Kidney glomerular epithelial cell (primary cell): Measurements from ENCODE around the gene CABCOCO1.

Source experiments
- DNase-seq: peaks from one replicate; lab custom pipeline; 2025; lab: John Stamatoyannopoulos, UW

Gene CABCOCO1, protein sequence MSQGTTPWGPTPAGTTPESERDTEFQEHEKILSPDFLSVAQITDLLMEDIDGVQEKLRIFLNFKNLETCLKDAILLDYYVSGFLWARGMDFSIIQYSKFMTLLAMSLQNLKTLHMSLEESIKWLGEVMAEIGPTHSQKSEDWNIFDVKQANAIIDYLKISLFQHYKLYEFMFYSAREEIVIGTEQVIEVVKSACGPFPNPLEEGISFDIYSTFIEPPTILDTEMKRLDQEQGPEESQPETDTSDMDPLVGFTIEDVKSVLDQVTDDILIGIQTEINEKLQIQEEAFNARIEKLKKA

DNA sequence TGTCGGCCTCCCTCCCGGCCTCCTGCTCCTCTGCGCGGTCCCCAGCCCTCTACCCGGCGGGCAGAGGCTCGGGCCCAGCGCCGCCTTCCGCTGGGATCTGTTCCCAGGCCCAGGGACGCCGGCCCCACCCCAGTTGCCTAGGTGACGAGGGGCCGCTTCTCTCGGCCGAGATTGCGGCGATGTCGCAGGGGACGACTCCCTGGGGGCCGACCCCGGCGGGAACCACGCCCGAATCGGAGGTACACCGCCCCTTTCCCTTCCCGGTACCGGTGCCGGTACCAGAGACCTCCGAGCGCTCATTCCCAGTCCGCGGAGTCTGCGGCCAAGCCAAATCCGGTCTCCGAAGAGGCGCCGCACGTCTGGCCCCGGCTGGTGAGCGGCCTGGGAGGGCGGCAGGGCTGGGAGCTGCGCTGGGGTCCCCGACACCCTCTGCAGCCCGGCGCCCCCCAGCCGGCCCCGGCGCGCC lies at the start of gene CABCOCO1:
Gene CABCOCO1, plus strand, starts transcription at position 136 of the 466 bp plus-strand sequence. Its CDS starts 44 bp downstream, at position 180.
- peak; percentile 60 for DNase-seq

DNA sequence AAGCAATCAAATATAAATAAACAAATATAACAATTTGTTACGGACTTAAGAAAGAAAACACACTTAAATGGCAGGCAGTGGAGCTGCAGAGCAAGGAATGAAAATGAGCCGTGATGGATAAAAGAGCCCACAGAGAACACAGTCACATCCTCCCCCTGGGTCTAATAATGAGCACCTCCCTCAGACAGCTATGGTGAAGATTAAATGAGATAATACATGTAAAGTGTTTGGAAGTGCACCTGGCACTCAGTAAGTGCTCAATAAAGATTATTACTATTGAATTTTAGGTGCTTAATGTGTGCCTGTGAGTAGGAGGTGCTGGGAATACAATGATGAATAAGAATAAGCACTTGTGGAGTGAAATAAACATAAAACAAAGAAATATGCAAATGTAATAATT lies 49.1 kb upstream of the CABCOCO1 start:
- no peak for DNase-seq

DNA sequence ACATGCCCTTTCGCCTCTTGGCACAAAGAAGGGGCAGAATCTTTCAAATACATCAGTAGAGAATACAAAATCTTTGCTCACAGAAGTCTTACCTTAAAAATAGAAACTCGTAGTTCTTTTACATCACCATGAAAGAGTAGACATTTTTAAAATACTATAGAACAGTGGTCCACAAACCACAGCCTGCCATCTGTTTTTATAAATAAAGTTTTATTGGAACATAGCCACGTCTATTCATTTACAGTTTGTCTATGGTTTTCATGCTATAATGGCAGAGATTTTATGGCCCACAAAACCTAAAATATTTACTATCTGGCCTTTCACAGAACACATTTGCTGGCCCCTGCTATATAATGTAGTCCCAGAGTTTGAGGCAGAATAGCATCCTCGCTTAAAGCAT lies 46.1 kb upstream of the CABCOCO1 start:
- no peak for DNase-seq

DNA sequence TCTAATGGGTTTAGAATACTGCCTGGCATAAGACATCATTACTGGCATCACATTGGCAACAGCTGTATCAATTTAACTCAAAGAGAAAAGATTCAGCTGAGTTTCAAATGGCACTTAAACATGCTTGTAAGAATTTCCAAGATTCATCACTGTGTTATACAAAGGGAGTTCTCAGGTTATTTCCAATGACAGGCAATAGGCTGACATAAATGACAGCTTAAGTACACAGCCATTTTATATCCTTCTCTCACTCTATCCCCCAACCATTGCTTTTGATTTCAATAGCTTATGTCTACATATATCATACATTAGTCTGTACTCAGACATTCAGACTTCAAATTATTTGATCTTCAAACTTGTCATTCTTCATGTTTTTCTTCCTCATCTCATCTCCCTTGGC lies 45.5 kb upstream of the CABCOCO1 start:
- DNase-seq: no peak

DNA sequence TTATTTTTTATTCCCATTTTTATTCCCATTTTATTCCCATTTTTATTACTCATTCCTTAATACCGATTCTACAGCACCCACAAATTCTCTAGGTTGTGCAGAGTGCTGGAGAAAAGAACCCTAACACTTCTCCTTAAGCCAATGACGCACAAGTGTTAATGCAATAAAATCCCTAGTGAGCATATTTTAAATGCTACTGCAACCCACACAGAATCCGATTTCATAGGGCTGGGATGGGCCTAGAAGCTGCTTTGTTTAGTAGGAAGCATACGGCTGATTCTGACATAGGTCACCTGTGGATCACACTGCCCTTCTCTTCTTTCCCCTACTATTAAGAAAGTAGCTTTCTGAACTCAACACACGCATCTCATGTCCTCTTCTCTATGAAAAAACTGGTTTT lies 45.1 kb upstream of the CABCOCO1 start:
- no peak for DNase-seq

DNA sequence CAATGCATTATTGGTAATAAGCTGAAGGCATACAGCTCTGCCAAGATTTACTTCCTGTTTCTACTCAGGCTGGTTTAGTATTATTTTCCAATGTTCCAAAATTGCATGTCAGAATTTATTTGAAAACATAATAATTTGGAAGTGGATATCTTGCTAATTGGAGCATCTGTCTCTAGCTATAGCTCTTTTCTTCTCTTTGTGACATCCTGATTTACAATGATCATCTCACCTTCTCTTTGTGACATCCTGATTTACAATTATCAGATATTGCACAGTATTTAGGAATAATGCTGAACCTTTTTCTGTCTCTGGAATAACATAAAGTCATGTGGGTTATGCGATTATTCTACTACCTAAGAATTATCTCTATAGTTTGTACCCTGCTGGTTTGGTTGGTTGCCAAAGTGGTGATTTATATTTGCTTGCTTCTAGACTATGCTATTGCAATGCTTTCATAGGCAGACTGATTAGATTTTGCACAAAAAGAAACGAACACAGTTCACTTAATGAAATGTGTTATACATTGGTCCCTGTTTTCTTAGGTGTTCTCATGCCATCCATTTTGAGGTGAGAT lies 44.3 kb upstream of the CABCOCO1 start:
- no peak for DNase-seq

DNA sequence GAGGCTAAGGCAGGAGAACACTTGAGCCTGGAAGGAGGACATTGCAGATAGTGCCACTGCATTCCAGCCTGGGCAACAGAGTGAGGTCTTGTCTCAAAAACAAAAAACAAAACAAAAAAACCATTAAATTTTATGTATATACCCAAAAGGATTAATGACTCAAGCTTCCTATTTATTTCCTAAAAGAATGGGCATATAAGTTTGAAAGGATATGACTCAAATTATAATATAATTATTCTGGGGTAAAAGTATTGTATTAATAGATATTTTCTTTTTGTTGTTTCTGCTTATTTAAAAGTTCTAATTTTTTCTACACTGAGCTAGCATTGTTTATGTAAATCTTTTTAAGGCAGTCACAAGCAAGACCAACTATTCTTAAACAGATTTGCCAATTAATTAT lies 42.2 kb upstream of the CABCOCO1 start:
- no peak for DNase-seq

DNA sequence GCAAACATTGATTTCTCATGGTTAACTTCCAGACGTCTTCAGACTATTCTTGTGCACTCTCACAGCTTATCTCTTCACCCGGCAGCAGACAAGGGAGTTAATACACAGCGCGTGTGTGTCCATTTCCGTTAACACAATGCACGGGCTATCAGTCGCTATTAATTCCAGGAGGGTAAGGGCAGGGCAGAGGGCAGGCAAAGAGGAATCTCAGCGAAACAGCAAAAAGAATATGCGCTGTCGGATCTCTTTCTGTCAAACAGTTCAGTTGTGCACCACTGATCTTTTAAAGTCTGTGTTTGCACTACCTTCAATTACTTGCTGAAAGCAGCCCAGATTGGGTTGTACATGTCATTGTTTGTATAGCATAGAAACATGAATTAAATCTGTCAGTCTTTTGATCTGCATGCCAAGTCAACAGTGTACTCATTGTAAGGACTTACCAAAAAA lies 41.1 kb upstream of the CABCOCO1 start:
- no peak for DNase-seq

DNA sequence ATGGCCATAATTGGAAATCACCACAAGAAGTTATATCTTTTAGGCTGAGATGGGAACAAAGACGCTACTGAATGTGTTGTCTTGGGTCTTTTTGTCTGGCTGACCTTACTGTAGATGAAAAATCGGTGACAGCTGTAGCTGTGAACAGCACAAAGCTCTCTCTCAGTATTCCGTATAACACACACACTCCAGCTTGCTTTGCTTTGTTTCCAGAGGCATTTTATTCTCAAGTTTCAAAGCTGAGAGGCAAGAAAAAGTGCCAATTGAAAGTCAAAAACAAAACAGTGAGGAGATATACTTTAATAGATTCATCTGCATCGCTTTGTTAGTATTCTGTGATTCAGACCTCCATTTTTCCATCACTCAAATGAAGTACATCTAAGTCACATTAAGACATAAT lies 39.6 kb upstream of the CABCOCO1 start:
- DNase-seq: no peak

DNA sequence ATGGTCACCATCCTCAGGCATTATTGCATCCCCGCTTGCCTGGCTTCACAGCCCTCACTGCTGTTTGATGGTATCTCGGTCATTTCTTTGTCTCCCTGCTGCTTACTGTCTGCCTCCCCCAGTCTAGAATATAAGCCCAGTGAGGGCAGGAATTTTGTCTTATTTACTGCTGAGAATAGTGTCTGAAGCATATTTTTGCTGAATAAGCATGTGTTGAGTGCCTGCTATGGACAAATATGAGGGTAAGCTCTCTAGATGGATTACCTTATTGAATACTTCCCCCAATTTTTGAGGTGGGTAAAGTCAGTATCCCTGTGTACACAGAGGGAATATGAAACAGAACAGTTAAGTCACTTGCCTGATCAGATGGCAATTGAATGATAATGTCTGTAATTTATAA lies 36.5 kb upstream of the CABCOCO1 start:
- no peak for DNase-seq

DNA sequence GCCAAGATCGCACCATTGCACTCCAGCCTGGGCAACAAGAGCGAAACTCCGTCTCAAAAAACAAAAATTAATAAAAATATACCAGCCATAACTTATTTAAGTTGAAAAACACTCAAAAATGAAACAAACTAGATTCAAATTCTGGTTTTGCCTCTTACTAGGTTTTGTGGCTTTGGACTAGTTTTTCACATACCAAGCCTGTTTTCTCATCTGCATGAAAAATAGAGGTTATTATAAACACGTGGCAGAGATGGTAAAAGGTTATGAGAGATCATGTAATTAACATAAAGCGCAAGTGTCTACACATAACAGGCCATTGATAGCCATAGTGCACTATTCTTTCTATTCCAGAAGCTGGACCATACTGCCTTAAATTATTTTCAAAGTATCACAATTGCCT lies 35.5 kb upstream of the CABCOCO1 start:
- DNase-seq: no peak

DNA sequence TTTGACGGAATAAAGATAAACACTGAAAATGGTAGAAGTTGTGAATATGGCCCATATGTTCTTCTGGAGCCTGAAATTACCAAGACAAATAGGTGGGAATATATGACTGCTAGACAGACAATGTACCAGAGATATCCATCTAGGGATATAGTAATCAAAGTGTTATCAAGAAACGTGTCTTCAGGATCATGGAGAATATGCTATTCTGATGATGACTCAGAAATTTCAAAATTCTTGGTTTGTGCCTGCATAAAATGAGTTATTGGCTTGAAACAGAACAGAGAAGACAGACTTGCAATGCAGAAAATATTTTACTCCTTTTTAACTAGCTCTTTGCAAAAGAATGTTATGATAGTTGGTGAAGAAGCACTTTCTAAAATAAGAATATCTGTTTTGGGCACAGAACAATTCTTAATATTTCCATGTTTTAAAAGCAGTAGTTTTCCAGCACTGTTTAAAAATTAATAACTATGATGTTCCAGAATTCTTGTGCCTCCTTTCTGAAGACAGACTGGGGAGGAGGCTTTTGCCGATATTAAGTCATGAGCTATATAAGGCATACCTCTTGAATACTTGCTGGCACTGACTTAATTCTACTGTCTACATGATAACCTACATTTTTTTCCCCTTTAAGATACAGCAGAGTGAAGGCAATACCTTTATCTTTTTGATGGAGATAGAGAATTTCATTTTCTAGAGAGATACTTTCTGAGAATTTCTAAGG lies 34.4 kb upstream of the CABCOCO1 start:
- peak; percentile 55 for DNase-seq

DNA sequence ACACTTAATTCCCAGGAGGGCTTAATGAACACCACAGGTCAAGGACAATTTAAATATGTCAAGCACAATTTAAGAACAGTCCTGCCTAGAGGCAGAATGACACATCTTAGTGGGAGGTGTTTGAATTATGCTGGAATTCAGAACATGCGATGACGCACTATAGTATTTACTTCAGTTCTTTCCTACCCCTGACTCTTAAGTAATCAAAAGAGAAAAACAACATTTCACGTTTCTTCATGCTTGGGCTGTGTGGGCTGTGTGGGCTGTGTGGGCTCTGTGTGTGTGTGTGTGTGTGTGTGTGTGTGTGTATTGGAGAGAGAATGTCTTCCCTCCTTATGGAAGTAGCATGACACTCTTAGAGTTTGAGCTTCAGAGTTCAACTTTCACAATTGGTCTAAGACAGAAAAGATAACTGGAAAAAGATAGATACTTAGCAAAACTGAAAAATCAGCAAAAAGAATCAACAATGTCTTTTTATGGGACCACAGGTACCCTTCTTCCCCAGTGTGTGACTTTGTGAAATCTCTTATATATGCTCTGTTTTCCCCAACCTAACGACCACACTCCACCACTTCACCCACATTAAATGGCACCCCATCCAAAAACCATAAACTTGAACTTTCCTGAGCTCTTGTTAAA lies 33.7 kb upstream of the CABCOCO1 start:
- peak; percentile 90 for DNase-seq

DNA sequence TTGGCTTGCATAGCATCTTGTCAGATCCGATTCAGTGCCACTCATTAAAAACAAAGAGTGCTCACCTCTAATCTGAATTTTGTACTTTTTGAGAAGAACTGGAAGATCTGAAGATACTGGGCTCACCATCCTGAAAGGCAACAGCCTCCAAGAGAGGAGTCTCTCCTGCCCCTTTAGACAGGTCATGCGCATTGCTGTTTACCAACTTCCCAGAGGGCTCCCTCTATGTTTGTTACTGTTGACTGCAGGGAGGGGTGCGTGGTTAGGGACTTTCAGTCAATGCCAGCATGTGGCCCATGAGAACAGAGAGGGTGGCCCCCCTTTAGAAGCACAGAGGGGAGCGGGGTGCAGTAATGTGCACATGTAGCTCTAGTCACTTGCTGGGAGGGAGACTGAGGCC lies 33.2 kb upstream of the CABCOCO1 start:
- no peak for DNase-seq

DNA sequence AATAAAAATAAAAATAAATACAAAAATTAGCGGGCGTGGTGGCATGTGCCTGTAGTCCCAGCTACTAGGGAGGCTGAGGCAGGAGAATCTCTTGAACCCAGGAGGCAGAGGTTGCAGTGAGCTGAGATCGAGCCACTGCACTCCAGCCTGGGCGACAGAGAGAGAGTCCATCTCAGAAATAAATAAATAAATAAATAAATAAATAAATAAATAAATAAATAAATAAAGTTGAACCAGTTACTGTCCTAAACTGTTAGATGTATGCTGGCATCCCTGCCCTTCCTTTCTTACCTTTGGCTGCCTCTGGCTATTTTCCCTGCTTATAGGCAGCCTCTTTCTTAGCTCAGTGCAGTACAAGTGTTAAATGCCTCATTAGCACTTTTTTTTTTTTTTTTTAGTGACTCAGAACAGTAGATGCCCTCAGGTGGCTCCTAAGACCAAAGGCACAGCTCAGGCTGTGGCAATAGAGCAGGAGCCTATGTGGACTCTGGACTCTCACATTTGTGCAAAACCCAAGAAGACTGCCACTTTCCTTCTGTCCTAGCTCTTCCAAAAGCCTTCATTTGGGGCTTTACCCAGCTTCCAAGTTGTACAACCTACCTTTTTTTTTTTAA lies 30.6 kb upstream of the CABCOCO1 start:
- DNase-seq: no peak

DNA sequence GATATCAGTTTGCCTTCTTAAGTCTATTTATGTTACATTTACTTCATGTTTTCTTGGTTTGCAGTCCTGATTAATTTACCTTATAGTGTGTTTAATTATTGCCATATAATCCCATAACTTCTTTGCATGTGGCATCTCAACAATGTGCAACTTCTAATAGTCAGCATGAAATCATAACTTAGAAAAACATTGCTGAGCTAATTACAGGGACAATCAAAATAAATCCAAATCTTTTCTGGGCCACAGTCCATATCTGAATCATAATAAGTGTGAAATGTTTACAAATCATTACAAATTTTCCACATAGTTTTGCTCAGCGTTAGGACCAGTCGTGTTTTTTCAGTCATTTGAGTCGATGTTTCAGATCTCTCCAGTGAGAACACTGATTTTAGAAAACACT lies 29.1 kb upstream of the CABCOCO1 start:
- DNase-seq: no peak

DNA sequence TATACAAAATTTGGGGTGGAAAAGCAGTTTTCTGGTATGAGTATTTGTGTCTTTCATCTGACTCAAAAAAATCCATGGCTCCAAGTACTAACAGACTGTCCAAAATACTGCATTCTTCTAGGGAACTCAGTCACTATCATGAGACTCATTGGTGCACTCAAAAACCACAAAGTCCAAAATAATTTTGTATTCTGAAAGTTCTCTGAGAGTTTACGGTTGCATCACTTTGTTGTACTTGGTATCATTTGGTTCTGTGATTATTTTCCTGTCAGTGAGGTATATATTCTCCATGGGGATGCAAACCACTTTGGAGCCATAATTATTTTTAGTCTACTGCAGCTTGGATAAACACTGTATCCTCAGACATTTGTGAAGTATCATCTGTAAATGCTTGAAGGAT lies 28.0 kb upstream of the CABCOCO1 start:
- no peak for DNase-seq

DNA sequence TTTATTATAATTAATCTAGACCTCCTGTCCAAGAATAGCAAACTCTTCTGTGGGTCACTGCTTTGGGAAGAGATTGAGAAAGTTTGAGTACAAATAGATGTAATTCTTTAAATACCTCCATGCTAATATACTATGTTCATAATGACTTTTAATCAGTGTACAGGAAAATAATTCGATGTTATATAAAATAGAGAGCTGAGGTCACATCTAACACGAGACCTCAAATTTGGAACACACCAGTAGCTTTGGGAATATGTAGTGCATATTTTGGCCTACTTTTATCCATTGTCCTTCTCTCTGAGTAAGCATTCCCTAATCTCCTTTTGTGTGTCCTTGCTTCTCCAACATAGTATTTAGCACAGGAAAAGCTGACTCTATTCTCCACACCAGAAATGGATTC lies 27.3 kb upstream of the CABCOCO1 start:
- peak; percentile 25 for DNase-seq

DNA sequence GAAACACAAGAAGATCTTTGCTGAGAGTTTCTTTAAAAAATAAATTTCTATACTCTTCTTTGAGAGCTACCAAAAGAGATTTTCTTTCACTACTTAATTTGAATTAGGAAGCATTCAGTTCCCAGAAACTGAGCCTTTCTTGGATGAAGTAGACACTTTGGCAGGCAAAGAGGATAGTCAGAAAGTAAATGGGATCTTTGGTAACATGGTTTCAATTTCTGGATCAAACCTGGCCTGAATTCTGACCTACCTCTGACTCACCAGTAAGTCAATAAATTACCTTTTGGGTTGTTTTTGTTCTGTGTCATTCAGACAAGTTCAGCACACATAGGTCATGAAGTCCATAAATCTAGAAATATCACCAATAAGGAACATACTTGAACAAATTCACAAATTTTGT lies 26.8 kb upstream of the CABCOCO1 start:
- peak; percentile 84 for DNase-seq

DNA sequence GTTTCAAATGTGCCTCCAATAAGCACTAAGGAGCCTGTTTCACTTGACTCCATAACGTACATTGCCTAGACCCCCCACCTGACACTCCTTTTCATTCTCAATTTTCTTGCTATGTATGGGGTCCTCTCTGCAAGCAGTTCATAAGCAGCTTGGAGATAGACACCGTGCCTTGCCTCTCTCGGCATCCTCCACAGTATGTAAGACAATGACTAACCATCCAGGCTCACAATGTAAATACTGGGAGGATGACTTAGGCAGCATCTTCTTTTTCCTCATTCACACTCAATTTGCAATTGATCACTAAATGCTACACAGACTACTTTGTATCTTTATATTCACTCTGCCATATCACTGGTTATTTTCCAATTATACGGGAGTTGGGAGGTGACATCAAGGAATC lies 22.8 kb upstream of the CABCOCO1 start:
- DNase-seq: no peak

DNA sequence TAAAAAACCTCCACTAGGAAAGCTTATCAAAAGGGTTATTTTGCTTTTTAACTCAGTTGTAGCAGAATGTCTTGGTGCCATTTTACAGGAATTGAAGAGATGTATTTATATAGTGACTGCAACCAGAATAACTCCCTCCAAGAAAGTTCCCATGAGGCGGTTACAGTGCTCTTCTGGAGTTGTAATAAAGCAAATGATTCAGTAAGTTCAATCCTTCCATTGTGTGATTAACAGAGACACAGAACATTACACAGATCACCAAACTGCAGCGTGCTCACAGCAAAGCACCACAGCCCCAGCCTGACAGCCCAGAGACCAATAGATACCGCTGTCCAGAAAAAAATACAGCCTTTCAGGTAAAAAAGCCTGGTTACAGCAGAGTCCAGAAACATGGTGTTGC lies 21.9 kb upstream of the CABCOCO1 start:
- no peak for DNase-seq

DNA sequence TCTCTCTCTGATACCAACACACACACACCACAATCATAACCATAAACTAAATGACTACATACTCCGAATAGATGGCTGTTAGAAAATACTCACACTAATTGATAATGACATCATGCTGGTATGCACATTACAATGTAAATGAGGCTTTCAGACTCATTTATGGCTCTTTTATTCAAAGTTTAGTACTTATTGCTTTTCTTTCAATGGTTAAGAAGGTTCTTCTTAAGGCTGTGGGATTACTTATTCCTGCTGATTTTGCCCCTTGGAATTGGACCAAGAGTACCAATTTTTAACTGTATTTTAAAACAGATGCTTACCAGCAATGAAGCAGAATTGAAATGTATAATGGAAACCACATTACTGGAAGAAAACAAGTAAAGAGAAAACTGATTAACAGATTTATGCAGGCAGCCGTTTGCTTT lies 20.6 kb upstream of the CABCOCO1 start:
- DNase-seq: no peak
